DMS114 treated with DMSO at 0.1 percent for 48 hours (cell line): Measurements from ENCODE around the gene ACKR3.

Source experiments
- DNase-seq: peaks from one replicate; lab custom pipeline; 2025; ENCODE audit not compliant: unreplicated experiment; lab: John Stamatoyannopoulos, UW

The ACKR3 gene

GRCh38 chr2:236628256-236628901 lies 58.8 kb downstream of the ACKR3 start:
- DNase-seq = no peak

DNA sequence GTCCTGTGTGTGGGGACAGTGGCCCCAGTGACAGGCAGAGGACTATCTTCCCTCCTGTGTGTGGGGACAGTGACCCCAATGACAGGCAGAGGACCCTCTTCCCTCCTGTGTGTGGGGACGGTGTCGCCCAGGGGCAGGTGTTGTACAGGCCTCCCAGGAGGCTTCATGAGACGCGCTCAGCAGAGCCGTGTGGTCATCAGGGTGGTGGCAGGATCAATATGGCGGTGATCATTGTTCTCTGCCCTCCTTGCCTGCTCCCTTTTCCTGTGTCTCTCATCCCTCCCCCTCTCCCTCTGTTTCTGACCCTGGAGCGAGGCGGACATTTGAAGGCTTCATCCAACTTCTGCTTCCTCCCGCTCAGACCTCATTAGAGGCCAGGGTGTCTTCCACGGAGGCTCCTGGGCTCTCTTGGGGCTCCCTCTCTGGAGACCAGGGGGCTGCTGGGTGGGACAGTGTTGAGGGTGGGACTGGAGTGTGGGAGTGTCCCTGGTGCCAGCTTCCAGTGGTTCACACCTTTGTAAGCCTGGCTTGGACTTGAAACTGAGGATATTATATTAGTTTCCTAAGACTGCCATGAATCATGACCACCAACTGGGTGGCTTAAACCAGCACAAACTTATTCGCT lies 59.5 kb downstream of the ACKR3 start:
- no peak for DNase-seq

DNA sequence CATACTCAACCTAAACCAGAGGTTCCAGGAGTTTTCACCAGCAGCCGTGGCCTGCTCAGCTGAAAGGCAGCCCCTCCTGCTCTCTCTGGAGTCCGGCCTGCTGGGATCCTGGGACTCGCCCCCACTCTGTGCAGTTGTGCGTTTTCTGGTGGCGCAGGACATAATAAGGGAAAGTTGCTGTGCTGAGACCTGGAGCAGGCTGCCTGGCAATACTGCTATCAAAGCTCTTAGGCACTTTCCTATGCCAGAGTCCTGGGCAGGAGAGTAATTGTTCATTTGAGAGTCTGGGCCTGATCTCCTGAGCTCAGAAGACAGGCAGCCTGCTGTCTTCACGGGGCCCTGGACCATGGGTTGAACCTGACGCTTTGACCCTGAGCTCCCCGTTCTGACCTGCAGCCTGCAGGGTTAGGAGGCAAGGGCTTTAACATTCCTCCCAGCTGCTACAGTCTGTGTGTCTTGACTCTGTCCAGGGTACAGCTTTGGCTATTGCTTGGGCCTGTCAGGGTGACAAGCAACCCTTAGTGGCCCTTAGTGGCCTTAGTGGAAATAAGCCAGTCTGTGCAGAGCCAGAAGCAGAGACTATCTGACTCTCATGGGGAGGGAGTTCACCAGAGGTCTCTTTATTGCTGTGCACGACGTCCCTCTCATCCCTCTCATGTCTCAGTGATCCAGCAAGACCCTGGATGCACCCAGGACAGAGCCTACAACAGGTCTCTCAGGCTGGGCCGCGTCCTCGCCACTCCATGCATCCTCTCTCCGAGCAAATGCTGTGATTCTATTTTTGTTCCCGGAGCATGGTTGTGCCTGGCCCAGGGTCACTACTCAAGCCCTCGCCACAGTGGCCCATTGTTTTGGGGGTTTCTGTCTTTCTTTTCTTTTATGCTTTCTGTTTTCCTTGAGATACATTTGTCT lies 60.6 kb downstream of the ACKR3 start:
- DNase-seq = no peak

GRCh38 chr2:236631281-236631855 lies 61.7 kb downstream of the ACKR3 start:
- no peak for DNase-seq

- no peak for DNase-seq
Observed at GRCh38 chr2:236631856-236632291, 62.2 kb downstream of the ACKR3 start.
